GM12878 (cell line): ENCODE data around the gene EHBP1L1. TPM values are rescaled to one million over a fixed set of nuclear protein-coding genes. Genes with fewer than 3 reads are reported as not detected.
A peak's percentile ranks its signal among the peaks of the same experiment; 100 is the strongest.

Experiments
- ATAC-seq: fragments of 200-7000 bp; cut with Tn5 transposase; 3 replicates; pipeline ENCODE4 v1.9.1; 2020; ENCODE audit warnings: mild to moderate bottlenecking, moderate library complexity
- BruUV-seq: library from RNA; stranded (reverse); fragments of 400-500 nt; replicated peaks from 2 replicates; lab custom pipeline; 2021; lab: Mats Ljungman, UMichigan
- CTCF ChIA-PET: fragments of 300-600 bp; sonication (Branson Sonifier 250); formaldehyde crosslinking; extraction: SDS; loops from one replicate; lab custom pipeline; 2021; ENCODE audit warnings: inconsistent platforms; lab: Yijun Ruan, JAX
- POLR2A ChIA-PET: fragments of 350-600 bp; formaldehyde crosslinking; extraction: SDS; loops from one replicate; lab custom pipeline; 2021; ENCODE audit warnings: inconsistent platforms; lab: Charles Lee
- RAD21 ChIA-PET: fragments of 300-600 bp; sonication (Branson Sonifier 250); formaldehyde crosslinking; loops from one replicate; lab custom pipeline; 2023; ENCODE audit warnings: antibody characterized with exemption; ENCODE audit not compliant: unreplicated experiment; lab: Charles Lee
- SMC1A ChIA-PET: fragments of 300-600 bp; sonication (Branson Sonifier 250); formaldehyde crosslinking; loops from one replicate; lab custom pipeline; 2023; ENCODE audit not compliant: unreplicated experiment, uncharacterized antibody; lab: Charles Lee
- DNase-seq: peaks from one replicate; pipeline ENCODE4 v3.0.0-alpha.2; 2011; ENCODE audit warnings: low read depth, low spot score
- FAIRE-seq: peaks from 3 replicates; lab custom pipeline; 2011; peaks lifted over from hg19 to GRCh38; lab: Jason Lieb, UNC
- H2AFZ ChIP-seq: 2 replicates; pipeline ENCODE4 v1.6.0; 2011; ENCODE audit warnings: low read depth, low read length, control low read depth; ENCODE audit not compliant: control insufficient read depth
- H3K27ac ChIP-seq: 2 replicates; pipeline ENCODE4 v1.5.1; 2011; ENCODE audit warnings: control low read depth; ENCODE audit not compliant: control insufficient read depth, insufficient read depth
- H3K27me3 ChIP-seq, 2 experiments: replicated peaks in 1 of 2; 2 replicates each; pipeline versions ENCODE4 v1.6.0 to v1.6.1; 2011; ENCODE audit warnings: low read length in 1 of 2; ENCODE audit not compliant: control insufficient read depth in 2 of 2, insufficient read depth in 2 of 2
- H3K36me3 ChIP-seq, 2 experiments: 2 replicates each; pipeline ENCODE4 v1.5.1; 2011; ENCODE audit warnings: low read length in 1 of 2; ENCODE audit not compliant: control insufficient read depth in 2 of 2, insufficient read depth in 2 of 2
- H3K4me1 ChIP-seq: 2 replicates; pipeline ENCODE4 v1.6.1; 2011; ENCODE audit warnings: mild to moderate bottlenecking, low read length, moderate library complexity, mixed read lengths; ENCODE audit not compliant: control insufficient read depth, insufficient read depth
- H3K4me2 ChIP-seq: 2 replicates; pipeline ENCODE4 v1.6.0; 2011; ENCODE audit warnings: control low read depth; ENCODE audit not compliant: control insufficient read depth, insufficient read depth
- H3K4me3 ChIP-seq: fragments of 200-600 bp; sonication (generic); 2 replicates; pipeline ENCODE4 v1.5.1; 2016
- H3K79me2 ChIP-seq: 2 replicates; pipeline ENCODE4 v1.6.0; 2011; ENCODE audit warnings: low read length; ENCODE audit not compliant: control insufficient read depth, insufficient read depth
- H3K9ac ChIP-seq: 2 replicates; pipeline ENCODE4 v1.8.0; 2011; ENCODE audit warnings: low read length, control low read depth, mixed read lengths; ENCODE audit not compliant: control insufficient read depth, insufficient read depth
- H3K9me3 ChIP-seq: replicated peaks from 3 replicates; pipeline ENCODE4 v1.5.1; 2011; ENCODE audit warnings: mild to moderate bottlenecking, low read length; ENCODE audit not compliant: control insufficient read depth, insufficient read depth
- H4K20me1 ChIP-seq: 2 replicates; pipeline ENCODE4 v1.6.0; 2011; ENCODE audit not compliant: control insufficient read depth, insufficient read depth
- BCL11A ChIP-seq: IDR thresholded peaks from 2 replicates; pipeline ENCODE4 v1.6.1; 2011; ENCODE audit warnings: low read depth, low read length
- BCL3 ChIP-seq: IDR thresholded peaks from 2 replicates; pipeline ENCODE4 v1.6.1; 2011; ENCODE audit warnings: borderline replicate concordance, low read depth, mild to moderate bottlenecking, moderate library complexity, low read length; ENCODE audit not compliant: insufficient read depth, poor library complexity, severe bottlenecking
- MXI1 ChIP-seq: fragments of 150-350 bp; IDR thresholded peaks from 2 replicates; pipeline ENCODE4 v1.6.1; 2011; ENCODE audit warnings: low read depth, mild to moderate bottlenecking, inconsistent platforms, low read length, improper control_type of control experiment
- POLR2A ChIP-seq: IDR thresholded peaks from 2 replicates; pipeline ENCODE4 v1.6.1; 2011; ENCODE audit warnings: low read depth, mild to moderate bottlenecking, low read length
- WGBS: methylation state at CpG from one replicate; pipeline ENCODE4 v1.1.6; 2016; ENCODE audit warnings: low lambda C conversion rate; ENCODE audit not compliant: insufficient replicate concordance, insufficient coverage; ENCODE audit errors: missing lambda C conversion rate; 5-methylcytosine and 5-hydroxymethylcytosine counted together
- in situ Hi-C: fragments of 300-500 bp; cut with MboI; formaldehyde crosslinking; loops from 9 replicates; pipeline ENCODE4 v1.14.3; 2018; ENCODE audit warnings: mixed read lengths
- intact Hi-C: fragments of 100-400 bp; cut with micrococcal nuclease; formaldehyde crosslinking; loops from one replicate; pipeline ENCODE4 v1.14.2; 2022; ENCODE audit not compliant: unreplicated experiment
- polyA plus RNA-seq, 11 experiments: library from polyadenylated mRNA; depleted of rRNA in 4 of 11; unstranded in 6 of 11; stranded (reverse) in 5 of 11; fragments of >200 nt; fragmentation: Nextera tagmentation in 4 of 11; fragmentation: Illumina TruSeq in 1 of 11; extraction: Ambion mirVana in 4 of 11; extraction: Trizol in 1 of 11; gene quantifications; 1 replicate in 1 of 11; 2 replicates in 10 of 11; pipeline versions ENCODE4 v1.2.1 to v1.2.3, GENCODE V29; 2011 to 2016; ENCODE audit warnings: inconsistent platforms in 2 of 11, missing spikeins in 2 of 11, low read depth in 1 of 11
- total RNA-seq, 4 experiments: library from RNA; depleted of rRNA in 3 of 4; stranded (reverse); fragments of >200 nt in 3 of 4; fragmentation: Illumina TruSeq in 1 of 4; extraction: Trizol in 1 of 4; gene quantifications; 2 replicates each; pipeline versions ENCODE4 v1.2.1 to v1.2.3, GENCODE V29; 2013 to 2021

The EHBP1L1 gene
- total and polyA plus RNA-seq, 10 of the 15 experiments (the other 5 are each of a cell fraction or from before 2014, with no cell fraction given) = 0.06 to 99.4 (median 32.7) TPM

- no peak for ATAC-seq
- intact Hi-C loops (no loop called here), in situ Hi-C loops (no loop called here)
- Histone ChIP-seq H3K27me3 (no peaks in the 10 kb centered on the region), H3K9me3 (no peaks in the 10 kb centered on the region), H3K36me3 (peaks cover 5% of the 10 kb centered on the region in 2 experiments; a peak in 3 of 4 replicates), H3K4me3 (peak overlapping the region; percentile 72), H3K79me2 (no peaks in the 10 kb centered on the region), H4K20me1 (no peaks in the 10 kb centered on the region), H3K9ac (no peak overlapping the region), H3K27ac (peak overlapping the region; percentile 53; the same call in 1 of the 2 replicates), H3K4me2 (peak overlapping the region; percentile 97), H2AFZ (no peak overlapping the region), H3K4me1 (peaks cover 6% of the 10 kb centered on the region)
- no peak for DNase-seq
- CTCF ChIA-PET = interaction anchor here (1.0 to 4.2 kb wide), 8 partner anchors 8 to 49 kb away, joined by 3 to 89 read pairs (median 17); partner anchors contain the start of genes FAM89B, SCYL1 and ZNRD2
- RAD21 ChIA-PET = interaction anchor here (0.5 to 4.1 kb wide), 4 partner anchors 13 to 174 kb away, joined by 4 to 58 read pairs (median 38); partner anchors contain the start of genes FAM89B and ZNRD2
- TF ChIP-seq BCL3 (peak; percentile 24), POLR2A (0 out of 2 replicates have a peak, but pooled peaks have one; percentile 29), MXI1 (no peak), BCL11A (no peak)
- no TSS peak for BruUV-seq
- no peak for FAIRE-seq
- WGBS = 99% methylated on average over 60 of the region's 92 CpGs
- POLR2A ChIA-PET = interaction anchor here (1.0 to 3.7 kb wide), 5 partner anchors 13 to 75 kb away, joined by 3 to 34 read pairs (median 13); partner anchors contain the start of genes EHBP1L1, FAM89B, MAP3K11 and PCNX3
- SMC1A ChIA-PET = interaction anchor here (2.1 to 4.1 kb wide), 4 partner anchors 14 to 75 kb away, joined by 7 to 48 read pairs (median 19); partner anchors contain the start of genes FAM89B, MAP3K11, PCNX3 and SCYL1
These were observed 36.7 kb upstream of the EHBP1L1 start for GRCh38 chr11:65538915-65539743.
